OCI-LY3 (cell line): ENCODE results near the gene UXT.

Source experiments
- EZH2phosphoT487 ChIP-seq: fragments of 200-600 bp; shearing (Covaris generic); IDR thresholded peaks from 2 replicates; pipeline ENCODE4 v1.6.1; 2018; ENCODE audit warnings: antibody characterized with exemption, mixed run types, low read depth
- TF ChIP-seq, protein P1 (sequence below): fragments of 200-600, 300-600 bp; sonication (generic); IDR thresholded peaks from 2 replicates; pipeline ENCODE4 v1.5.1; 2014; ENCODE audit warnings: antibody characterized with exemption, low read length, low read depth

- TF ChIP-seq, protein P1, sequence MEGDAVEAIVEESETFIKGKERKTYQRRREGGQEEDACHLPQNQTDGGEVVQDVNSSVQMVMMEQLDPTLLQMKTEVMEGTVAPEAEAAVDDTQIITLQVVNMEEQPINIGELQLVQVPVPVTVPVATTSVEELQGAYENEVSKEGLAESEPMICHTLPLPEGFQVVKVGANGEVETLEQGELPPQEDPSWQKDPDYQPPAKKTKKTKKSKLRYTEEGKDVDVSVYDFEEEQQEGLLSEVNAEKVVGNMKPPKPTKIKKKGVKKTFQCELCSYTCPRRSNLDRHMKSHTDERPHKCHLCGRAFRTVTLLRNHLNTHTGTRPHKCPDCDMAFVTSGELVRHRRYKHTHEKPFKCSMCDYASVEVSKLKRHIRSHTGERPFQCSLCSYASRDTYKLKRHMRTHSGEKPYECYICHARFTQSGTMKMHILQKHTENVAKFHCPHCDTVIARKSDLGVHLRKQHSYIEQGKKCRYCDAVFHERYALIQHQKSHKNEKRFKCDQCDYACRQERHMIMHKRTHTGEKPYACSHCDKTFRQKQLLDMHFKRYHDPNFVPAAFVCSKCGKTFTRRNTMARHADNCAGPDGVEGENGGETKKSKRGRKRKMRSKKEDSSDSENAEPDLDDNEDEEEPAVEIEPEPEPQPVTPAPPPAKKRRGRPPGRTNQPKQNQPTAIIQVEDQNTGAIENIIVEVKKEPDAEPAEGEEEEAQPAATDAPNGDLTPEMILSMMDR, result no peak
- TF ChIP-seq EZH2phosphoT487, result no peak
These were observed 38.7 kb downstream of the UXT start for GRCh38 chrX:47620303-47620685.
